GM19324 (cell line): ENCODE measurements around the gene ZNF22.

Source experiments
- ATAC-seq: cut with Tn5 transposase; IDR thresholded peaks from one replicate; pipeline ENCODE4 v1.9.1; 2021; ENCODE audit warnings: mild to moderate bottlenecking, moderate library complexity; ENCODE audit not compliant: unreplicated experiment, low FRiP score

ZNF22 gene

DNA sequence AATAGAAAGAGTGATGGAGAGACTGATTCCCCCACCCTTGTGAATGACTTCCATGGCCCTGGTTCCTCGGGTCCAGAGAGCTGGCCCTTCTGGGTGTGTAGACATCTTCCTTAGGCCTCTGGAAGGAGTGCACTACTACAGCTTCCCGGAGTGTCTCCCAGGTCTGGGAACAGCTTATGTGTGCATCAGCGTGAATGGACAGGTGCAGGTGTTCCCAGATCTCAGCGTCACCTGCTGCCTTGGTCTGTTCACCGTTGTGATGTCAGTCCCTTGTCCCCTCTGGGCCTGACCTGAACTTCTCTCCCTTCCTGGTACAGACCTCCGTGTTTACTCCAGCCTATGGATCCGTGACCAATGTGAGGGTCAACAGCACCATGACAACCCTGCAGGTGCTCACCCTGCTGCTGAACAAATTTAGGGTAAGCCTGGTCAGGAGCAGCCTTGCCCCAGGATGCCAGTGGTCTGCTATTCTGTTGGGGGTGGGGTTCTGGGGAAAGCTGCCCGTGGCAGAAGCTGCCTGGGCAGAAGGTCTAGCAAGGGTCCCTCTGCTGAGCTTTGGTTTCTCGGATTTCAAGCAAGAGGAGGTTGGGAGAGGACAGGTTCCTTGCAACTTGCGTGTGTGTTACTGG lies 11.7 kb upstream of the ZNF22 start:
- no peak for ATAC-seq

DNA sequence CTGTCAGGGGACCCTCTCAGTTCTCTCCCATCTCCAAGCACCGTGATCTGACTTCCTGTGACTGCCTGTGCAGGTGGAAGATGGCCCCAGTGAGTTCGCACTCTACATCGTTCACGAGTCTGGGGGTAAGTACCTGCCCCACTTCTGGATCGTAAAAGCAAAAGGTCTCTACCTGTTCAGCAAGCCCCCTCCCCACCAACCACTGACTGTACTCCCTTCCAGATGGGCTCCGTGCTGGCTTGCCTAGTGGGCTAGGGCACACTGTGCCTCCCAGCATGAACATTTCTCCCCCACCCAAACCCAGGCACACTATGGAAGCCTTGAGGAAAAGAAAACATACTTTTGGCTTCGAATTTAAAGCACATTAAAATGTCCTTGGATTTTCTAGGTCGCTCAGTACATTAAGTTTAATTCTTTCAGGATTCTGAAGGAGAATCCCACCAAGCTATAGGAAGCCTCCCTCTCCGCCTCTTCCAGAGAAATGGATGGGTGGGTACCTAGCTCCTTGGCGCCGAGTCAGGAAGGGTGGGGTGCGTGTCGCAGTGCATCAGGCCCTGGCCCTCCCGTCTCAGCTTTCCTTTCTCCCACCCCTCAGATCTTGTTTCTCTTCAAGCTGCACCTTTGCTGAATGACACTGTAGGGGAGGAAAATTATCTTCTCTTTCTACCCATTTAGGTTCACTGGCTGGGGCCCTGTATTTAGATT lies 11.0 kb upstream of the ZNF22 start:
- ATAC-seq: no peak

DNA sequence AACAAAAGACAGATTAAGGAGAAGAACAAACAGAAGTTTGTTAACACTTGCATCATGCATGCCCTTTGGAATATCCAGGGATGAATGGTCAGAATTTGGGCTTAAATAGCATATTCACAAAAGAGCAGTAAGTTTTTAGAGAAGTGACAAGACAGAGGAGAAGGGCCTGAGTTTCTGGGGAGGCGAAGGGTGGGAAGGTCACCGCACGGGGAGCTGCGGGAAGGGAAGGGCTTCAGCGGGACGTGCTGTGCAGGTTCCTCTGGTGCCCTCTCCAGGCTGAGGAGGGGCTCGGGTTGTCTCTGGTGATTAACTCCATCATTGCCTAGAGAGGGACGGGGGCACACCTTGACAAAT lies 10.4 kb upstream of the ZNF22 start:
- ATAC-seq: no peak

DNA sequence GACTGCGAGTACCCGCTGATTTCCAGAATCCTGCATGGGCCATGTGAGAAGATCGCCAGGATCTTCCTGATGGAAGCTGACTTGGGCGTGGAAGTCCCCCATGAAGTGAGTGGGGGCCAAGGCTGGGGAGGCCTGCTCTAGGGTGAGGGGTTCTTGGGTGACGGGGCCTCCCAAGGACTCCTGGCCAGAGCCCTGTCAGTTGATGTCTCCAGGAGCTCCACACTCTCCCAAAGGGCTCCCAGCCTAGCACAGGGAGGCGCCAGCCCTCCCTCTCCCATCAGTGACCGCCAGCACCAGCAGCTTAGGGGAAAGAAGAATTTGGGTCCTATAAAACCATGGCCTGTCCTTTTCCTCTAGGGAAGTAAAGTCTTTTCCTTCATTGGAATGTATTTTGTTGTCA lies 9.8 kb upstream of the ZNF22 start:
- no peak for ATAC-seq

DNA sequence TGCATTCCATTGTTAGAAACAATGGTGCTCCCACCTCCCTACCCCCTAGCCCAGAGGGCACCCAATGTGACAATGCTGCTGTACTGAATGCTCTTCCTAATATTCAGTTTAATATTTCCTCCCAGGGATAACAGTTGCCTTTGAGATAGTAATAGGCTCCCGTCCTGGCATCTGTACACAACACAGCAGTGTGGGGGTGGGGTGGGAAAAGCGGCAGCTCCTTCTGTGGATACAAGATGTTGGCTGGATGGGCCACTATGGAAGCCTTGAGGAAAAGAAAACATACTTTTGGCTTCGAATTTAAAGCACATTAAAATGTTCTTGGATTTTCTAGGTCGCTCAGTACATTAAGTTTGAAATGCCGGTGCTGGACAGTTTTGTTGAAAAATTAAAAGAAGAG lies 9.2 kb upstream of the ZNF22 start:
- no peak for ATAC-seq

DNA sequence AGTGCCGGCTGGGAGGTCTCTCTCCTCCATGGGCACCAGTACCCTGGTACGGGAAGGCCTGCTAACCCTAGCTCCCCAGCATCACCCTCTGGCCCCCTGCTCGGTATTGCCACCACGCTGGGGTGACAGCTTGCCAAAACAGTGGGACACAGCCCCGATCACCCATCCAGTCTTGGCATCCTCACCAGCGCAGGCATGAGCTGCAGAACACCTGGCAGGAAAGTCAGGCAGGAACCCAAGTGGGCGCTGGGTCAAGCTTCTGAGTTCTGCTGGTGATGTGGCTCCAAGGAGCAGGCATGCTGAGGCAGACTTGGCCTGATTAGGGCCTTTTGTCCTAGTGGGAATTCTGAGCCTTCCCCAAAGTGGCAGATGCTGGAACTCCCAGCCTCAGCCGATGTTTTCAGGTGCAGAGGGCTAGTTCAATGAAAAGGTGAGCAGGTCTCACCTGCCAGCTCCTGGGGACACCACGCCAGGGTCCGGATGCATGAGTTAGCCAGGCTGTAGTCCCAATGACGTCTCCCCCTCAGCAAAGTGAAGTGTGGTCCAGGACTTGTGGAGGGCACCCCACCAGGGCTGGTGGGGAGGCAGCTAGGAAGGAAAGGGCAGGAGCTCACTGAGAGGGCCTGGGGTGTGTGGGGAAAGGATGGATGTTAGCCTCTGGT lies 8.5 kb upstream of the ZNF22 start:
- ATAC-seq: no peak

DNA sequence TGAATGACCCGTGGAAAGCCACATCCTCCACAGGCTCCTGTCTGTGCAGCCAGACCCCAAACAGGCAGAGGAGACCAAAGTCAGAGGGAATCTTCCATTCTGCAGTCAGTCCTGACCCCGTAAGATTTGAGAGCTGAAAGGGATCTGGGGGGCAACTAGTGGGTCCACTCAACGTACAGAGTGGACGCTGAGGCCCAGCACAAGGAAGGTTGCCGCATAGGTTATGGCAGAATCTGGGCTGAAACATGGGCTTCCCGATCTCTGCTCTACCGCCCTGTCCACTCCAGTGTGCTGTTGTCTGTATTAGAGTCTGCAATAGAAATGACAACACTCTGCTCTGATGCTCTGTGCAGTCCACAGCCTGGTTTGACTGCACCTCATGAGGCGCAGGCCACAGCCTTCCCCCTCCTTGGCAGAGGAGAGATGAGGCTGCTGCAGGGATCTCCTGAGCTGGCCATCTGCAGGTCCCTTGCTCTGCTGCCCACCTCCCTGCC lies 7.9 kb upstream of the ZNF22 start:
- ATAC-seq: no peak

DNA sequence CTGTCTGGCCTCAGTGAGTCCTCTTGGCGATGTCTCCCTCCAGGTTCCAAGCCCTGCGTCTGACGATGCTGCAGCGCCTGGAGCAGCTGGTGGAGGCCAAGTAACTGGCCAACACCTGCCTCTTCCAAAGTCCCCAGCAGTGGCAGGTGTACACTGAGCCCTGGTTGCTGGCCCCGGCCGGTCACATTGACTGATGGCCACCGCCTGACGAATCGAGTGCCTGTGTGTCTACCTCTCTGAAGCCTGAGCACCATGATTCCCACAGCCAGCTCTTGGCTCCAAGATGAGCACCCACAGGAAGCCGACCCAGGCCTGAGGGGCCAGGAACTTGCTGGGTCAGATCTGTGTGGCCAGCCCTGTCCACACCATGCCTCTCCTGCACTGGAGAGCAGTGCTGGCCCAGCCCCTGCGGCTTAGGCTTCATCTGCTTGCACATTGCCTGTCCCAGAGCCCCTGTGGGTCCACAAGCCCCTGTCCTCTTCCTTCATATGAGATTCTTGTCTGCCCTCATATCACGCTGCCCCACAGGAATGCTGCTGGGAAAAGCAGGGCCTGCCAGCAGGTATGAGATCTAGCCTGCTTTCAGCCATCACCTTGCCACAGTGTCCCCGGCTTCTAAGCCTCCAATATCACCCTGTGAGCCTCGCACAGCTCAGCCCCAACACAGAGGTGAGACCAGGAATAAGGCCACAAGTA lies 7.3 kb upstream of the ZNF22 start:
- no peak for ATAC-seq

DNA sequence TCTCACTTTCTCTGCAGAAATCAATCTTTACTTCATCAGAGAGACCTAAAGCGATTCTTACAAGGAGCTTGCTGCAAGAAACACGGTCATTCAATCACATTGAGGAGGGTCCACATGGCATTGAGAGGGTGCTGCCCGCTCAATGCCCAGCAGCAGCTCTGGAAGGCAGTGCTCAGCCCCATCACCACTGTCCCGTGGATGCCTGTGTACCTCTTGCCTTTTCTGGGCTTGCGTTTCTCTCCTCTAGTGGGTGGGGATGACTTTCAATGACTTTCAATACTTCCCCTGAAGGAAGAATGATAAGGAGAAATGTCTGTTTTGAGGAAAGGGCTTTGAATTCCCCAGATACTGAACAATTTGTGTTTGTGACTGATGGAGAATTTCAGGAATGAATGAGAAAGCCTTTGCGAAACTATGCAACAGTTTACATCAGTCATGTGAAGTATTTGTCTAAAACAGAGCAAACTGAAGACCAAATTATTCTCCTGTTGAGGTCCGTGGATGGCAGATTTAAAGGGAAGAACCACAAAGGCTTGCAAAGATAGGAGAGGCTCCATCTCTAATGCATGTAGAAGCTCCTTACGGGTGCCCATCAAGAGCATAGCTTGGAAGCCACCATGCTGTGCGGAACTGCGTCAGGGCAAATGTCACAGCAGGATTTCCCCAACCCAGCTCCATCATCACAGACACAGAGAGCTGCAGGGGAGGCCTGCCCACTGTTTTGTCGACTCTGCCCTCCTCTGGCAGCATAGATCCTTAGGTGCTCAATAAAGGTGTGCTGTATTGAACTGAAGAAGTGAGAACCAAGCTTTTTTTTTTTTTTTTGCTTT lies 6.6 kb upstream of the ZNF22 start:
- no peak for ATAC-seq

DNA sequence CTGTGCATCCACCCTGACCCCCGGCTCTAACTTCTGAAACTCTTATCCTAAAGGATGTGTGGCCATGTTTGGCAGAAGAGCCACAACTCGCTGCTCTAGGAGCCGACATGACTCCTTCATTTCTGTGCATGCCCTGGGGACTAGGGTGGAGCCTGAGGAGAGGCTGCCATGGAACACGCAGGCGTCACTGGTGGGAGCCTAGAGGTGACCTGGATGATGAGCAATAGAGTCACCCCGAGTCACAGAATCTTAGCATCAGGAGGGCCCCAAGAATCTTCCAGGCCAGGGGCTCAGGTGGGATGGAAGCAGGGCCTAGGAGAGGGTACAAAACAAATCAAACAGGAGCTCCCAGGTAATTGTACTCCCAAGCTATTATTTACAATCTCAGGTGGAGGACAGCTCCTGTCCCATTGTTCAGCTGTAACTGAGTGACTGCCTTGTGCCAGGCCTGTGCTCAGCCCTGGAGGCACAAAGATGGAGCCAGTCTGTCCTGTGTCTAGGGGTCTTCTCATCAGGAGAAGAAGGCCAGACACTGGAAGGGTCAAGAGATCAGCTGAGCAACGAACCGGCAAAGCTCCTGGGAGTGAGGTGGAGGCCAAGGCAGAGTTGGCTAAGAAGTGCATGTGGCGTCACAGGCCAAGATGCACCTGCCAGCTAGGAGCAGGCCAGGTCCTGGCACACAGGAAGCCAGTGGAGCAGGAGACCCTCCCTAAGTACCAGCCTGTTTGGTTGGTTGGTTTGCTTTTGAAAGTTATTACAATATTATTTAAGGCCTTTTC lies 5.8 kb upstream of the ZNF22 start:
- no peak for ATAC-seq

DNA sequence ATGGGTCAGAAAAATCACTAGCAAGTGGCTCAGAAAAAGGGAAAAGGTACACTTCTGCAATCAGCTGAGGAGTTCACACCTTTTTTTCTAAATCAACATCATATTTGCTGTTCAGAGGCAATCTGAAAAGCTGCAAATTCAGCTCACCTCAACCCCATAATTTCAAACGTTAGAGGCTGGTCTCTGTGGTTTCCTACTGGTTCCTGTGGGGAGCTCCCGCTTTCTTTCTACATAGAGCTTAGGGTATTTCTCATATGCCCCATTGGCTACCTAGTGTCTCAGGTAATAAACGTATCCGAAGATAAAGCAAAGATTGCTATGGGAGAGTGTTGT lies 5.2 kb upstream of the ZNF22 start:
- no peak for ATAC-seq

DNA sequence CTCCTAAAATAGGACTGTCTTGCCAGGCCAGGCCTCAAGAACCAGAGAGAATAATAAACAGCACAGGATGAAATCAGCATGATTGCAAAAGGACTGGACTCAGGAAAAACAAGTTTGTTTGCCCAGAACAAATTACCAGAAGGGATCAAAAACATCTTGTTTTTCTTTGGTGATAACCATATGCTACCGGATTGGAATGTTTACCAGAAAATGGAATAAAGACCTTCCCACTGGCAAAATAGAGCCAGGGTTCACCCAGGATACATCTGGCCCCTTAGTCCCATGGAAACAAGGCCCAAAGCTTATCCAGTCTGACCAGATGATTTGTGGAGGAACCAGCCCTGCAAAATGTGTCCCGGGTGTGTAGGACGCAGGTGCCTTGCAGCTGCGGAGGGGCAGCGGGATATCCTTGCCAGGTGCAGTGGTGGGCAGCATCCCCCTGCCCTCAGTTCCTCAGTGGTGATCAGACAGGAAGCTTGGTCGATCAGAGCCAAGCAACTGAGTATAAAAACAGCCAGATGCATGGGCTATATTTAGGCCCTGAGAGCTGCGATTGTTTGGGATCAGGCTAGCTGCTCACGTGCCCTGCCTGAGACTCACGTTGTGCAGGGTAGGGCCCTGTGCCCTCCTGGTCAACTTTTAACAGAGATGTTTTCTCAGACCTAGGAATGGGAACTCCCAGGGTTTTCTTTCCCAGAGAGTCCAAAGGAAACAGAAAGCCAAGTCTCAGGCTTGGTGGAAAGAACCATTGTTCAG lies 4.6 kb upstream of the ZNF22 start:
- ATAC-seq: no peak

DNA sequence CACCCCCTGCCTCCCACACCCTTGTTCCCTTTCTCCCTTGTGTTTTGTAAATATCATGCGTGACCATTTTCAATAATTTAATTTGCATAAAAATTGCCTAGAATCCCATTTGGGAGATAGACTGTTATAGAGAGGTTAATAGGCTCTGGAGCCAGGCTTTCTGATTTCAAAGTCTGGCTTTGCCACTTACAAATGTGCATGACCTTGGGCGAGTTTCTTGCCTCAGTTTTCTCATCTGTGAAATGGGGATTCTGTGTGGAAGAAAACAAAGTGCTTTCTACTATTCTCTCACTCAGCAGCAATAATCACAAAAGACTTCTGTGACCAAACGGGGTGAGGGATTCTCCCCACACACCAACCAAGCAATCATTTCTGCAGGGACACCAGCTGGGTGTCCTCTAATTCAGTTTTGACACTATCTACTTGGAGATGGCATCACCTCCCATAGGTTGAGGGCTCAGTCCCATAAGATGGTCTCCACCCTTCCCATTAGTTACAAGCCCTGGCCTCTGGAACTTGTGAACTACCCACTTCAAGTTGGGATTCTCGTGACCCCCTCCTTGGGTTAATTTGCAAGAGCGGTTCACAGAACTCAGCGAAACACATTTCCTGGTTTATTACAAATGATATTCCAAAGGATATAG lies 3.5 kb upstream of the ZNF22 start:
- ATAC-seq: no peak

DNA sequence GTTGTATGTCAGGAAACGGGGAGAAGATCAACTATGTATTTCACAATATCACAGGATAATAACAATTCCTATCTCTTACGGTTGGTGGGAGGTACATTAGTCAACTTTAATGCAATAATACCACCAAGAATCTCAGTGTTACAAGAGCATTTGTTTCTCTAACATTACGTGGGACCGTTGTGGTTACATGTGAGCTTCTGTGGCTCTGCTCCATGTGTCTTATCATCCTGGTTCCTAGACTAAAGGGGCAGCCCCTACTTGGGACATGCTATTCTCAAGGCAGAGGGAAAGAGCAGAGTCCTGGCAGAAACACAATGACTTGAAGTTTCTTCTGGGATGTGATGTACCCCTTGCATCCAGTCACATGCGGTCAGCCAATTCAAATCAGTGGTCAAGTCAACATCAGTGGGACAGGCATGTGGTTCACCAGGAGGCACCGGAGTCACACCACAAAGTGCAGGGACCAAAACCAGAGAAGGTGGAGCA lies 2.5 kb upstream of the ZNF22 start:
- no peak for ATAC-seq

DNA sequence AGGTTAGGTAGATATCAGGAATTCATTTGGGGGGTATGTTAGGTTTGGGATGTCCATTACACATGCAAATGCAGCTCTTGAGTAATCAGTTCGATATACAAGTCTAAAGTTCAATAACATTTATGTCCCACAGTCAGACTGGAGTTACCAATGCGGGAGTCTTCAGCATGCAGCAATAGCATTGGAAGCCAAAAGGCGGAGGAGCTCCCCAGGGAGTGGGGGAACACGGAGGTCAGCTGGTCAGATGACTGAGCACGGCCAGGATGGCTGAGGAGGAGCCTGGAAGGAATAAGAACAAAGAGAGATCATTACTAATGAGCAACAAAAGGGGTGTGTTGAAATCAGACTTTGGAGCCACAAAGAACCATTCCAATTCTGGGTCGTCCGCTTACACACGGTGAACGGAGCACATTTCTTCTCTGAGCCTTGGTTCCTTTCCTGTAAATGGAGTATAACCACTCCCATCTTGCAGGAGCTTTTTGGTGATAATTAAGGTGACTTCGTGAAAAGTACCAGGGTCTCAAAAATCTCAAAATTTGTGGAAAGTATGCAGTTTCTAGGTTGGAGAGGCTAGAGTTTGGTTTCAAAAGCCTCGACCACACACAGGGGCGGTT lies 478 bp upstream of the ZNF22 start:
- ATAC-seq: no peak

DNA sequence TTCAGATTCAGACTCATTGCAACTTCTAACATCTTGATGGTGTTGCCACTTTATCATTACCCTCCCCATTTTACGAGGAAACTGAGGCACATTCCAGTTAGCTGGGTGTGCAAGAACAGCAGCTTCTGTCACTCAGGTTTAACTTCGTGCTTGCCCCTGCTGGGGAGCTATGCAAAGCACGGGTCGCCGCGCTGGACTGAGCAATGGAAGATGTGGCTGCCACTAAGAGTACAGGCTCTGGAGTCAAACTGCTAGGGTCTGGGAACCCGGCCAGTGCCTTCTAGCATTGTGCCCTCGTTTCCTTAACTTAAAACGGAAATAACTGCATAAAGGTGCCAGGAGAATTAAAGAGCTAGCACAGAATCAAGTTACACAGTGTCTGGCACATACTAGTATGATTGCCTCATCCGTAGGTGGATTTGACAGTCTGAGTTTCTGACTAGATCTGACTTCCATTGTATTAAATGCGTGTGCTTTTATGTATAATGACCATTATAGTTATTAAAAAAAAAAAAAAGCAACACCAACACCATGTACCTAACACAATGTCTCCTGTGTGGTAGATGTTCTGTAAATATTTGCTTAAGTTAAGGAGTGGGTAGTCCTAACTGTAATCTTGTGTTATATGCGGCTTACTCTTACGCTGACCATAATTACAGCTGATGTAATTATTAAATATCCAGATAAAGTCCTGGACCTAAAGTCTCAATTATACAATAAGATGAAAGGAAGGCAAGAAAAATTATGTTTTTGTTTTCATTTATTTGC lies 842 bp downstream of the ZNF22 start:
- ATAC-seq: peak; percentile 83

DNA sequence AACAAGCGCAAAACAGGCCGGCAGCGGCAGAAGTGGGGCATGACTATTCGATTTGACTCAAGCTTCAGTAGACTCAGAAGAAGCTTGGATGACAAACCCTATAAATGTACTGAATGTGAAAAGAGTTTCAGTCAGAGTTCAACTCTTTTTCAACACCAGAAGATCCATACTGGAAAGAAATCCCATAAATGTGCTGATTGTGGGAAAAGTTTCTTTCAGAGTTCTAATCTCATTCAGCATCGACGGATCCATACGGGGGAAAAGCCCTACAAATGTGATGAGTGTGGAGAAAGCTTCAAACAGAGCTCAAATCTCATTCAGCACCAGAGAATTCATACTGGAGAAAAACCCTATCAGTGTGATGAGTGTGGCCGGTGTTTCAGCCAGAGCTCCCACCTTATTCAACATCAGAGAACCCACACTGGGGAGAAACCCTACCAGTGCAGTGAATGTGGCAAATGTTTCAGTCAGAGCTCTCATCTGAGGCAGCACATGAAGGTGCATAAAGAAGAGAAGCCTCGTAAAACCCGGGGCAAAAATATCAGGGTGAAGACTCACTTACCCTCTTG lies 2.8 kb downstream of the ZNF22 start:
- ATAC-seq: no peak
